ENCODE results near the gene ZFPM1. TPM values are rescaled to one million over a fixed set of nuclear protein-coding genes. Genes with fewer than 3 reads are reported as not detected.

Gene ZFPM1
- total RNA-seq, 1 experiment from 2014 or later, result 3.9 TPM

DNA sequence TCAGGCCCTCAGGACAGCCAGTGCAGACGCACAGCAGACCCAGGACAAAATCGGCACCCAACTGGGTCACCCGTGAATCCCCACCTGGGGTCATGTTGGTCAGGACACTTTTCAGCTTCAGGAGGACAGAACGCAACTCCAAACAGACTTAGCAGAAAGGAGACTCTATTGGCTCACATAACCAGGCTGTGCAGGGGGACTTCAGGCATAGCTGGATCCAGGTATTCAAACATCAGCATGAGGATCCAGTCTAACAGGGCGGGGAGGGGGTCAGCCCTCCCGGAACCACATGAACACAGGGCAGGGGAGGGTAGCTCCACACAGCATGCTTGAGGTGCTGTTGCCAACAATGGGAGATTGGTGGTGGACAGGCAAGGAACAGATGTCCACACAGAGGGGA lies 48.3 kb upstream of the ZFPM1 start:
- Histone ChIP-seq H3K27me3 (ENCODE audit: control insufficient read depth, insufficient read depth, low read length) (no peaks in the 10 kb centered on the region), H3K36me3 (ENCODE audit: control insufficient read depth, insufficient read depth, low read length) (no peaks in the 10 kb centered on the region), H3K4me3 (ENCODE audit: low read depth in 2 of 2, low read length in 2 of 2) (no peak overlapping the region), H3K4me1 (ENCODE audit: control insufficient read depth, insufficient read depth, low read length) (no peaks in the 10 kb centered on the region), H3K27ac (ENCODE audit: low read length) (no peak overlapping the region), H3K9me3 (ENCODE audit: control insufficient read depth, insufficient read depth, low read depth, low read length) (no peaks in the 10 kb centered on the region)
- no peak for TF ChIP-seq TCF7L2 (IDR thresholded peaks at IDR 0.05; ENCODE audit: low read depth, low read length)
- no peak for TF ChIP-seq POLR2AphosphoS5 (IDR thresholded peaks at IDR 0.05; ENCODE audit: low read depth, low read length)
- TF ChIP-seq SIN3A (IDR thresholded peaks at IDR 0.05; ENCODE audit: borderline replicate concordance, insufficient read depth, low read depth, low read length), result no peak
- TF ChIP-seq, protein P1, sequence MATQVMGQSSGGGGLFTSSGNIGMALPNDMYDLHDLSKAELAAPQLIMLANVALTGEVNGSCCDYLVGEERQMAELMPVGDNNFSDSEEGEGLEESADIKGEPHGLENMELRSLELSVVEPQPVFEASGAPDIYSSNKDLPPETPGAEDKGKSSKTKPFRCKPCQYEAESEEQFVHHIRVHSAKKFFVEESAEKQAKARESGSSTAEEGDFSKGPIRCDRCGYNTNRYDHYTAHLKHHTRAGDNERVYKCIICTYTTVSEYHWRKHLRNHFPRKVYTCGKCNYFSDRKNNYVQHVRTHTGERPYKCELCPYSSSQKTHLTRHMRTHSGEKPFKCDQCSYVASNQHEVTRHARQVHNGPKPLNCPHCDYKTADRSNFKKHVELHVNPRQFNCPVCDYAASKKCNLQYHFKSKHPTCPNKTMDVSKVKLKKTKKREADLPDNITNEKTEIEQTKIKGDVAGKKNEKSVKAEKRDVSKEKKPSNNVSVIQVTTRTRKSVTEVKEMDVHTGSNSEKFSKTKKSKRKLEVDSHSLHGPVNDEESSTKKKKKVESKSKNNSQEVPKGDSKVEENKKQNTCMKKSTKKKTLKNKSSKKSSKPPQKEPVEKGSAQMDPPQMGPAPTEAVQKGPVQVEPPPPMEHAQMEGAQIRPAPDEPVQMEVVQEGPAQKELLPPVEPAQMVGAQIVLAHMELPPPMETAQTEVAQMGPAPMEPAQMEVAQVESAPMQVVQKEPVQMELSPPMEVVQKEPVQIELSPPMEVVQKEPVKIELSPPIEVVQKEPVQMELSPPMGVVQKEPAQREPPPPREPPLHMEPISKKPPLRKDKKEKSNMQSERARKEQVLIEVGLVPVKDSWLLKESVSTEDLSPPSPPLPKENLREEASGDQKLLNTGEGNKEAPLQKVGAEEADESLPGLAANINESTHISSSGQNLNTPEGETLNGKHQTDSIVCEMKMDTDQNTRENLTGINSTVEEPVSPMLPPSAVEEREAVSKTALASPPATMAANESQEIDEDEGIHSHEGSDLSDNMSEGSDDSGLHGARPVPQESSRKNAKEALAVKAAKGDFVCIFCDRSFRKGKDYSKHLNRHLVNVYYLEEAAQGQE (IDR thresholded peaks at IDR 0.05; ENCODE audit: insufficient read depth in 1 of 2, low read depth in 2 of 2, low read length in 1 of 2), result no peak
- TF ChIP-seq, protein P2, sequence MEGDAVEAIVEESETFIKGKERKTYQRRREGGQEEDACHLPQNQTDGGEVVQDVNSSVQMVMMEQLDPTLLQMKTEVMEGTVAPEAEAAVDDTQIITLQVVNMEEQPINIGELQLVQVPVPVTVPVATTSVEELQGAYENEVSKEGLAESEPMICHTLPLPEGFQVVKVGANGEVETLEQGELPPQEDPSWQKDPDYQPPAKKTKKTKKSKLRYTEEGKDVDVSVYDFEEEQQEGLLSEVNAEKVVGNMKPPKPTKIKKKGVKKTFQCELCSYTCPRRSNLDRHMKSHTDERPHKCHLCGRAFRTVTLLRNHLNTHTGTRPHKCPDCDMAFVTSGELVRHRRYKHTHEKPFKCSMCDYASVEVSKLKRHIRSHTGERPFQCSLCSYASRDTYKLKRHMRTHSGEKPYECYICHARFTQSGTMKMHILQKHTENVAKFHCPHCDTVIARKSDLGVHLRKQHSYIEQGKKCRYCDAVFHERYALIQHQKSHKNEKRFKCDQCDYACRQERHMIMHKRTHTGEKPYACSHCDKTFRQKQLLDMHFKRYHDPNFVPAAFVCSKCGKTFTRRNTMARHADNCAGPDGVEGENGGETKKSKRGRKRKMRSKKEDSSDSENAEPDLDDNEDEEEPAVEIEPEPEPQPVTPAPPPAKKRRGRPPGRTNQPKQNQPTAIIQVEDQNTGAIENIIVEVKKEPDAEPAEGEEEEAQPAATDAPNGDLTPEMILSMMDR (IDR thresholded peaks at IDR 0.05), result no peak
- ATAC-seq (no peak), DNase-seq (ENCODE audit: low read depth, low spot score) (no peak)
- no TSS peak for BruUV-seq (replicated peaks)
- intact Hi-C loops (cut with micrococcal nuclease; ENCODE audit: unreplicated experiment) (no loop called here), in situ Hi-C loops (cut with HindIII; ENCODE audit: low pct_unique_long_range_greater_than_20kb, low sequenced_read_pairs) (loop anchor here (10.0 kb wide), 1 partner anchor 110 kb away; no protein-coding TSS in a partner anchor)
- POLR2A ChIA-PET, result no interaction called here
- CTCF ChIA-PET, result no interaction called here

DNA sequence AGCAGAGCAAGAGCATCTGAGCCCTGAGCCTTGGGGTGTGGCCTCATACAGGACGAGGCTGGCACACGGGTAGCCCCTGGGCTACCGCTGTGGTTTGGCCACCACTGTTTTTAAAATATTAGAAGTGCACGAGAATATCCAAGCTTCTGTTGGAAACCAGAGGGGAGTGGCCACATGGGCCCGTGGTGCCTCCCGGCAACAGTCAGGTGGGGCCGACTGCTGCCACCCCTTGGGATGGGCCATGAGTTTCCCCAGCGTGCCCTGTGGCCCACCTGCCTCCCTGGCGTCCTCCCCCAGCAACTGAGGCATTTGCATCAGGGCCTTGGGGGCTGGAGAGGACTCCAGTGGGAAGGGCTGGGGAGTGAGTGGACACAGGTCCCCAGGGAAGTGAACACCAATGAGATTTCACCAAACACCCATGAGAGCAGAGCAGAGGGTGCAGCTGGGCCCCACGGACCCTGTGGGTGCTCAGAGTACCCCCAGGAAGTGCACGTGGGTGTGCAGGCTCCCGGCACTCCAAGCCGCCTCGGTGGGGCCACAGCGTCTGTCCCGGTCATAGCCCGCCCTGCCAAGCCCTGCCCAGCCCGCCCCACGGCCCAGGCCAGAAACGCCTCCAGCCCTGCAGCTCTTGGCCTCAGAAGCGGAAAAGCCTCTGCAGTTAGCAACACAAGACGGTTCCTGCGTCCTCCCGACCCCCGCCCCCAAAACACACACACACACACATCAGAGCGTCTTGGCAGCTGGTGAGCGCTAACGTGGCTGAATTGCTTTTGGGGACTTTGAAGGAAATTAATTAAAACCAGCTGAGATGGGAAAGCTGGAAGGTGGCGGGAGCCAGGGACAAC lies 47.6 kb upstream of the ZFPM1 start:
- TF ChIP-seq TCF7L2 (IDR thresholded peaks at IDR 0.05; ENCODE audit: low read depth, low read length) (no peak), SIN3A (IDR thresholded peaks at IDR 0.05; ENCODE audit: borderline replicate concordance, insufficient read depth, low read depth, low read length) (no peak)
- ATAC-seq (no peak), DNase-seq (ENCODE audit: low read depth, low spot score) (no peak)
- ChIA-PET CTCF (interaction anchor here (0.6 kb wide), 1 partner anchor 118 kb away, joined by 3 read pairs; no protein-coding TSS in a partner anchor), POLR2A (no interaction called here)
- no peaks in the 10 kb centered on the region for H3K9me3 ChIP-seq (ENCODE audit: control insufficient read depth, insufficient read depth, low read depth, low read length)
- no peak overlapping the region for H3K4me3 ChIP-seq (ENCODE audit: low read depth in 2 of 2, low read length in 2 of 2)
- H3K27me3 ChIP-seq (ENCODE audit: control insufficient read depth, insufficient read depth, low read length), result no peaks in the 10 kb centered on the region
- H3K4me1 ChIP-seq (ENCODE audit: control insufficient read depth, insufficient read depth, low read length), result no peaks in the 10 kb centered on the region
- H3K27ac ChIP-seq (ENCODE audit: low read length), result no peak overlapping the region
- intact Hi-C loops (cut with micrococcal nuclease; ENCODE audit: unreplicated experiment) (no loop called here), in situ Hi-C loops (cut with HindIII; ENCODE audit: low pct_unique_long_range_greater_than_20kb, low sequenced_read_pairs) (loop anchor here (10.0 kb wide), 1 partner anchor 111 kb away; no protein-coding TSS in a partner anchor)
- no peaks in the 10 kb centered on the region for H3K36me3 ChIP-seq (ENCODE audit: control insufficient read depth, insufficient read depth, low read length)
- BruUV-seq (replicated peaks), result no TSS peak

Measured in Panc1 (cell line).